ENCODE data around the gene MEGF10. TPM values are rescaled to one million over a fixed set of nuclear protein-coding genes. Genes with fewer than 3 reads are reported as not detected.

Gene MEGF10
- total and polyA plus RNA-seq, 10 of the 15 experiments (the other 5 are each of a cell fraction or from before 2014, with no cell fraction given) = 0.03 to 0.21 (median 0.05) TPM; not detected in 5

DNA sequence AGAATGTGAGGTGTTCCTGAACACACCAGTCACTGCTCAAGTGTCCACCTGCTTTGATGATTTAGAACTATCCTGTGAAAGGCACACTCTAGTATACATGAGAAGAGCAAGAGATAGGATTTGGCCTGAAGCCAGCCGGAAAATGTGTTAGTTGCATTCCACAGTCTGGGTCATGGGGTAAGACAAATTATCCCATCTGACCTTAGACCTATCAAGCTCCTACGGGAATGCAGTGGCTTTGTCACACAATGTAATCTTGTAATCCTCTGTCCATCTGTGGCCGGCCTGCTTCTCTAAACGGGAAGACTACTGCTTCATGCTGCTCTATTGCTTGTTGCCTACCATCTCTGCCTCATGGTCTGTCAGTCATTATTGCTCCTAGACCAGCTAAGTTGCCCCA is 134.4 kb downstream of the MEGF10 start:
- Histone ChIP-seq H3K27ac (ENCODE audit: control insufficient read depth, insufficient read depth) (no peak overlapping the region), H2AFZ (ENCODE audit: control insufficient read depth, low read depth, low read length) (no peak overlapping the region), H3K79me2 (ENCODE audit: control insufficient read depth, insufficient read depth, low read length) (no peaks in the 10 kb centered on the region), H3K27me3 (replicated peaks in 1 of 2; ENCODE audit: control insufficient read depth in 2 of 2, insufficient read depth in 2 of 2, low read length in 1 of 2) (no peaks in the 10 kb centered on the region; a peak in 1 of 4 replicates), H3K4me2 (ENCODE audit: control insufficient read depth, insufficient read depth) (no peak overlapping the region), H3K9me3 (replicated peaks; ENCODE audit: control insufficient read depth, insufficient read depth, low read length) (no peaks in the 10 kb centered on the region; the same call in 2 of the 3 replicates), H3K4me1 (ENCODE audit: control insufficient read depth, insufficient read depth, low read length) (0 out of 2 replicates have a peak, but pooled peaks cover 4% of the 10 kb centered on the region), H3K9ac (ENCODE audit: control insufficient read depth, insufficient read depth, low read length) (no peak overlapping the region), H3K4me3 (no peak overlapping the region), H4K20me1 (ENCODE audit: control insufficient read depth, insufficient read depth) (no peaks in the 10 kb centered on the region), H3K36me3 (ENCODE audit: control insufficient read depth in 2 of 2, insufficient read depth in 2 of 2, low read length in 1 of 2) (no peaks in the 10 kb centered on the region)
- ChIA-PET SMC1A (ENCODE audit: uncharacterized antibody, unreplicated experiment) (interaction anchor here (0.5 to 1.8 kb wide), 2 partner anchors 19 to 130 kb away, joined by 3 read pairs; no protein-coding TSS in a partner anchor), CTCF (interaction anchor here (2.0 kb wide), 1 partner anchor 18 kb away, joined by 6 read pairs; no protein-coding TSS in a partner anchor), RAD21 (ENCODE audit: unreplicated experiment) (no interaction called here), POLR2A (no interaction called here)
- intact Hi-C loops (cut with micrococcal nuclease; ENCODE audit: unreplicated experiment) (no loop called here), in situ Hi-C loops (cut with MboI) (no loop called here)
- ATAC-seq (no peak), DNase-seq (ENCODE audit: low read depth, low spot score) (no peak), FAIRE-seq (no peak)
- BruUV-seq (replicated peaks) = no TSS peak
- TF ChIP-seq, protein P1, sequence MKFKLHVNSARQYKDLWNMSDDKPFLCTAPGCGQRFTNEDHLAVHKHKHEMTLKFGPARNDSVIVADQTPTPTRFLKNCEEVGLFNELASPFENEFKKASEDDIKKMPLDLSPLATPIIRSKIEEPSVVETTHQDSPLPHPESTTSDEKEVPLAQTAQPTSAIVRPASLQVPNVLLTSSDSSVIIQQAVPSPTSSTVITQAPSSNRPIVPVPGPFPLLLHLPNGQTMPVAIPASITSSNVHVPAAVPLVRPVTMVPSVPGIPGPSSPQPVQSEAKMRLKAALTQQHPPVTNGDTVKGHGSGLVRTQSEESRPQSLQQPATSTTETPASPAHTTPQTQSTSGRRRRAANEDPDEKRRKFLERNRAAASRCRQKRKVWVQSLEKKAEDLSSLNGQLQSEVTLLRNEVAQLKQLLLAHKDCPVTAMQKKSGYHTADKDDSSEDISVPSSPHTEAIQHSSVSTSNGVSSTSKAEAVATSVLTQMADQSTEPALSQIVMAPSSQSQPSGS (IDR thresholded peaks at IDR 0.05; ENCODE audit: low read length) = no peak
- 95% methylated on average over 4 of the region's 4 CpGs for WGBS (ENCODE audit: insufficient coverage, insufficient replicate concordance, low lambda C conversion rate, missing lambda C conversion rate)

DNA sequence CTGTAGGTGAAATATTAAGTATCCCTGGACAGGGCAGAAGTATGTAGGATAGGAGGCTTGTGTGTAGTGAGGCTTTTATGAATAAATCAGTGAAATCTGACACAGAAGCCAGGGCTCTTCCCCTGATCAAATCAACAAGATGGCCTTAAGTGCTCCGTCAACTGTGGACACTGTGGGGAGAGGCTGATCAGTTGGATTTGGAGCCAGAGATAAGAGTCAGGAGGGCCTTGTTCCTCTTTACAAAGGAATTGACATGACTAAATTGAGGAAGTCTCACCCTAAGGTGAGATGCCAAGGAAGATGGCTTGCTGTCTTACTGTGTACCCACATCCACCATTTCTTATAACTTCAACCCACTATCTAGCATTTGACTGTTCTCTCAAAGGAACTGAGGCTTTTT is 135.3 kb downstream of the MEGF10 start:
- ChIA-PET SMC1A (ENCODE audit: uncharacterized antibody, unreplicated experiment) (no interaction called here), RAD21 (ENCODE audit: unreplicated experiment) (no interaction called here), CTCF (no interaction called here), POLR2A (no interaction called here)
- ATAC-seq = no peak
- TF ChIP-seq SPI1 (IDR thresholded peaks at IDR 0.05; ENCODE audit: borderline replicate concordance, insufficient read depth, low read depth, low read length) = peak; percentile 18; the same call in 1 of the 2 replicates
- TF ChIP-seq EED (IDR thresholded peaks at IDR 0.05; ENCODE audit: low read depth) = no peak
- no peak for TF ChIP-seq WRNIP1 (IDR thresholded peaks at IDR 0.05; ENCODE audit: borderline replicate concordance, low read depth, low read length)
- no peak for TF ChIP-seq MYB (IDR thresholded peaks at IDR 0.05; ENCODE audit: borderline replicate concordance, low read depth, low read length)
- Histone ChIP-seq H3K4me3 (no peak overlapping the region), H3K4me2 (ENCODE audit: control insufficient read depth, insufficient read depth) (no peak overlapping the region), H3K27ac (ENCODE audit: control insufficient read depth, insufficient read depth) (no peak overlapping the region), H3K9me3 (replicated peaks; ENCODE audit: control insufficient read depth, insufficient read depth, low read length) (no peaks in the 10 kb centered on the region; the same call in 2 of the 3 replicates), H3K36me3 (ENCODE audit: control insufficient read depth in 2 of 2, insufficient read depth in 2 of 2, low read length in 1 of 2) (no peaks in the 10 kb centered on the region), H3K4me1 (ENCODE audit: control insufficient read depth, insufficient read depth, low read length) (0 out of 2 replicates have a peak, but pooled peaks cover 4% of the 10 kb centered on the region), H4K20me1 (ENCODE audit: control insufficient read depth, insufficient read depth) (no peaks in the 10 kb centered on the region), H3K27me3 (replicated peaks in 1 of 2; ENCODE audit: control insufficient read depth in 2 of 2, insufficient read depth in 2 of 2, low read length in 1 of 2) (no peaks in the 10 kb centered on the region; a peak in 1 of 4 replicates), H3K79me2 (ENCODE audit: control insufficient read depth, insufficient read depth, low read length) (no peaks in the 10 kb centered on the region), H3K9ac (ENCODE audit: control insufficient read depth, insufficient read depth, low read length) (no peak overlapping the region), H2AFZ (ENCODE audit: control insufficient read depth, low read depth, low read length) (no peak overlapping the region)
- DNase-seq (ENCODE audit: low read depth, low spot score) = no peak
- FAIRE-seq = no peak
- intact Hi-C loops (cut with micrococcal nuclease; ENCODE audit: unreplicated experiment) (no loop called here), in situ Hi-C loops (cut with MboI) (no loop called here)
- BruUV-seq (replicated peaks) = no TSS peak
- WGBS (ENCODE audit: insufficient coverage, insufficient replicate concordance, low lambda C conversion rate, missing lambda C conversion rate) = 93% methylated on average over 1 of the region's 1 CpG
